ENCODE measurements around the gene ACACA.
"Not testable (repeated sequence)": the region's sequence is repeated elsewhere in the genome, so short reads cannot be mapped to it uniquely, and the experiment has no call there.

The ACACA gene

DNA sequence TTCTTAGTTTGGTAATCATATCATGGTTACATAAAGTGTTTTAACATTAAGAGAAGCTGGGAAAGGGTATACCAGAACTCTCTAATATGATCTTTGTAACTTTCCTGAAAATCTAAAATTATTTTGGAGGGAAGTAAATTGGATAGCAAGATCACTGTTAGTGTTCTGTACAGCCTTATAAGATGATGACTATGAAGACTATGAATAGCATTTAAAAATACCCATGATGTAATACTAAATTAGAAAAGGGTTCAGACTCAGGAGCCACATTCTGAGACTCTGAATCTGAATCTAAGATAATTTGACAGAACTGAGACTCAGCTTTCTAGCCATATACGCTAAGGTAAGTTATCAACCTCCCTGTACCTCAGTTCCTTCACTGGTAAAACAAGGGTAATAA lies 238.9 kb downstream of the ACACA start:
- no peak for DNase-seq

DNA sequence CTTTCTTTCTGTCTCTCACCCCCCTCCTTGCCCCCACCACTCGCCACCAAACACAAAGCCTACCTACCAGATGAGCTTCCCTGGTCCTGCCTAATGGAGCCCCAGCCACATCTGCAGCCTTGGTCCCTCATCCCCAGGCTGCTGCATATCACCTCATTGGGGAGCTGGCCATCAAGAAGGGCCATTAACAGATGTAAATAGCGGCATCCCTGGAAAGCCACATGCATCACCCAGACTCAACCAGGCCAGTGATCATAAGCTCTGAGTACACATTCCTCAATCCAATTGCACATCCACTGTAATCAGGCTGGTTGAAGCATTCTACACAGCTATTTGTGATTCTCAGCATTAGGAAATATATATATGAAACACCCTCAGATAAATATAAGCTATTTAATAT lies 242.6 kb downstream of the ACACA start:
- DNase-seq, result no peak

DNA sequence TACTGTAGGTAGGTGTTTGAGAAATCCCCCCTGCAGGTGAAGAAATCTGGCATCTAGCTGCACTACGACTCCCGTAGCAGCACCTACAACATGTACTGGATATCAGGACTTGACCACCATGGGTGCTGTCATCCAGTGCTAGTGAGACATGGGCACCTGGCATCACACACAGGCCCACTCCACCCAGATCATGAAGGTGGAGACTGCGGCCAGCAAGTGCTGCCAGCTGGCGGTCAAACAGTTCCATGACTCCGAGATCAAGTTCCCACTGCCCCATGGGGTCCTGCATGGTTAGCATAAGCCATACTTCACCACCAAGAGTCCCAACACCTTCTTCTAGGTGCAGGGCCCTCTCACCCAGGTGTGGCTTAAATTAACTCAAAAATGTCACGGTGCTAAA lies 243.8 kb downstream of the ACACA start:
- no peak for DNase-seq

DNA sequence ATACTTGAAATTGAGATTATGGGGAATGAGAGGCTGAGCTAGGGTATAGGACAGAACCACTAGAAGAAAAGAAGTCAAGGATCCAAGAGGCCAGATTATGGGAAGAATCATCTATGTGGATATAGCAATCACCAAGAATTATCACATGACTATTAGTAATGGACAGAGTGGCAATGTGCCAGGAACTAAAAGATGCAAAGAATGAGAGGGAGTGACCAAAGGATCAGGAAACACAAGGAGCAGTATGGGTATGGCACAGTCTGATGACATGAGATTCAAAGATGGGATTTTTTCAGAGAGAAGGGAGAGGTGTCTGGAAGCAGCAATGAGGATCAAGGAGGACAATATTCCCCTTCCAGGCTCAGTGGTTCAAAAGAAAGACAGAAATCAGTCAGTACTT lies 245.7 kb downstream of the ACACA start:
- DNase-seq, result no peak

GRCh38 chr17:37158290-37158689 lies 248.3 kb downstream of the ACACA start:
- DNase-seq, result no peak

GRCh38 chr17:37148156-37148555 lies 258.5 kb downstream of the ACACA start:
- DNase-seq, result no peak

DNA sequence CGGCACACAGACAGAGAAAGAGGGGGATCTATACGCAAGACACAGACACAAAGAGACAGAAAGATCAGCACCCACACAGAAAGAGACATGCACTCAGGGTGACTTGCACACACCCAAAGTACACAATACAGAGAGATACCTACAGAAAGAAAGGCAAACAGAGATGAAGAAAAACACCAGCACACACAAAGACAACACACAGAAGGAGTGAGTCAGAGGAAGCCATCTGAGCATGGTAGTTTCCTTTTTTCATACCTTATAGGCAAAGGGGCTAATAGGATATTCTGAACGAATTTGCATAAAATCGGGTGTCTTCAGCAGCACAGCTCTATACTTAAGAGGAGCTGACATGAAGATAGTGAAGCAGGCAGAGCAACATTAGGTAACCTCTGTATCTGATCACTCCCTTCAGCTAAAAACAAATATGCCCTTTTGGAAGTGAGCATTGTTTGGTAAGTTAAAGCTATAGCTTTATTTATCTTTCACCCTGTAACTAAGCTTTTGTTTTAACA lies 259.3 kb downstream of the ACACA start:
- DNase-seq, result no peak

GRCh38 chr17:37146086-37147064 lies 260.3 kb downstream of the ACACA start:
- no peak for DNase-seq

DNA sequence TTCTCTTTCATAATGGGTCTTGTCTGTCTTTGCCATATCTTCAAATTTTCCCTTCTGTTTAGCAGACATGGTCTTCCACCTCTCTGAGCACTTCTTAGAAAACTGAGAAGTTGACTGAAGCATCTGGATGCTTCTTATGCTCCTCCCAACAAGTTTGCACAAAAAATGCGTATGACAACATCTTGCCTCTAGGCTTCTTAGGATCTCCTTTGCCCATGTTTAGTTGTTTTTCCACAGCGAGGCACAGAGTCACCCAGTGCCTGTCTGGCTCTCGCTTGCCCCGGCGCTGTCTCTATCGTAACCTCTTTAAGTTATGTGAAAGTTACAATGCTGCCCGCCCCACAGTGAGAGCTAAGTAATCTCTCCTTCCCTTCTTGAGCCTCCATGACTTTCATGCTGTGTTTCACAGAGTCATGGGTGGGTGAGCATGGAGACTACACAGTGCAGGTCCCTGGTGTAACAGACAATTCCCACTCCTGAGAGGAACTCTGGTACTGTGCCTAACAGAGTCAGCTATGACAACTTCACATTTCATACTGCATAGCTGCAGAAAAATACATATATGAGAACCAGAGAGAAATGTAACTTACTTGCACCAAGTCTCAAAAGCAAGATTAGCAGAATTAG lies 262.4 kb downstream of the ACACA start:
- no peak for DNase-seq

- DNase-seq, result not testable (repeated sequence)
These were observed 263.1 kb downstream of the ACACA start for GRCh38 chr17:37143558-37143957.

GRCh38 chr17:37142294-37142896 lies 264.2 kb downstream of the ACACA start:
- no peak for DNase-seq

DNA sequence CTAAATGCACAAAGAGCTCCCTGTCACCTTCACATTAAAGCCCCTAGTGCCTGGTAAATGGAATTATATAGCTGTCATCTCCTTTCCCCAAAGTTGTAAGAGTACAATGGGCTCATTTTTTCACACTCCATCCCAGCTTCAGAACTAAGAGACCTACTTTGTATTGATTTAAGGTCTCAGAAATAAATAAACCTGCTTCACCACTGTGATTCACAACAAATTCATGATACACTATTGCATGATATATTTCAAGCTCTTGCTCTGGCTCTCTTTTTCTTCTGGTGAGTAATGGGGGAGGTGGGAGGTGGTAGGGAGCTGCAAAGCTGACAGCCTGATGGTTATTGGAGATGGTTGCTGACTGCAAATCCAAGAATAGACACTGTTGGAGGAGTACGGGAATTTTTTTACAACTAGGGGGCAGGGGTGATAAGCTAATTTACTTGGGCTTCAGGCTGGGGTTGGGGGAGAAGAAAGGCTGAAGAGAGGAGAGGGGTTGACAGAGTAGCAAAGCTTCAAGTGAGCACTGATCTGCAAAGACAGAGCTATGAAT lies 268.0 kb downstream of the ACACA start:
- no peak for DNase-seq

- no peak for DNase-seq
These were observed 268.6 kb downstream of the ACACA start for GRCh38 chr17:37137906-37138514.

- no peak for DNase-seq
These were observed 269.5 kb downstream of the ACACA start for GRCh38 chr17:37137070-37137610.

GRCh38 chr17:37135576-37135975 lies 271.1 kb downstream of the ACACA start:
- no peak for DNase-seq

- no peak for DNase-seq
These were observed 272.6 kb downstream of the ACACA start for GRCh38 chr17:37134050-37134449.

- DNase-seq, result no peak
These were observed 273.5 kb downstream of the ACACA start for GRCh38 chr17:37133136-37133535.

DNA sequence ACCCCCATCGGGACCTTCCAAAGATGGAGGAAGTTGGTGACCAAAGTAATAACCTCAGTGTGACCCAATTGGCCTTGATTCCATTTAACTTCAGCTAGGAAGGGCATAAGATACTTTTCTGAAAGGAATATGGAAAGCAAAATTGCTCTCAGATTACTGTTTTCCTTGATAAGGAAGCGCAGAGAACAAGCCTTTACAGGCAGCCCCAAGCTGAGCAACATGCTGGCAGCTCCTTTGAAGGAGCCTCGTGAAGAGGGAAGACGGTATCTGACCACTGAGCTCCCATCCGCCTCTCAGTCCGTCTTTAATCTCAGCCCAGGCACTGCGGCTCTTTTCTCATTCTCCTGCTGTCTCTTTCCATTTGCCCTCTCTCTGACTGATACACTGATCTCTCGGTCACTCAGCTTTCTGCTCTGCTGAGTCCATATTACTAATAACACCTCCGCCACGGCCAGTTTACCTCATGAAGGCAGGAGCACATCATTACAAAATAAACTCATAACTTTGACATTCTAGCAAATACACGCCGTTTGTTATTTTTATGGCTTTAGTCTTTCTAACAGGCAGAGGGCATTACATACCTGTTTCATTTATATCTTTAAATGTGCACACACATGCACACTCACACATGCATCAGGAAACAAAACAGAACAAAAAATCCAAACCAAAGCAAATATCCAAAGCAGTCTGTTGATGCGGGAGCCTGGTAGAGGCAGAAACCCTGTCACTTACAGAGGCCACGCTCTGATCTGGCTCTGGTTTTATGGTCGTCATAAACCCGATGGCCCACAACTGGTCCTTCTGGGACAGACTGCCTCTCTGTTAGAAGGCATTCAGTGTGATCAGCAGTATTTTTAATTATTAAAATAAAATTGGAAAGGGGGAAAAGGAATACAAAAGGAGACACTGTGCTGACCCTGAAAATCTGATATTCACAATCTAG lies 274.7 kb downstream of the ACACA start:
- no peak for DNase-seq

- DNase-seq, result no peak
These were observed 275.6 kb downstream of the ACACA start for GRCh38 chr17:37130984-37131446.

- DNase-seq, result no peak
These were observed 281.8 kb downstream of the ACACA start for GRCh38 chr17:37124821-37125173.
